Sigmoid colon (tissue), 4 donors: ENCODE results near the gene SEC14L5.

Source experiments
- POLR2AphosphoS5 ChIP-seq, 4 donors: sonication (generic); formaldehyde crosslinking; IDR thresholded peaks; one replicate each; pipeline ENCODE4 v1.6.1; 2017; ENCODE audit warnings: antibody characterized with exemption in 4 of 4
- TF ChIP-seq, protein P1 (sequence below), 4 experiments: fragments of 450-650 bp in 3 of 4; fragments of 200-600 bp in 1 of 4; IDR thresholded peaks; one replicate each; pipeline ENCODE4 v1.5.1; 2016 to 2019; ENCODE audit warnings: antibody characterized with exemption in 4 of 4, mild to moderate bottlenecking in 3 of 4, moderate library complexity in 2 of 4

DNA sequence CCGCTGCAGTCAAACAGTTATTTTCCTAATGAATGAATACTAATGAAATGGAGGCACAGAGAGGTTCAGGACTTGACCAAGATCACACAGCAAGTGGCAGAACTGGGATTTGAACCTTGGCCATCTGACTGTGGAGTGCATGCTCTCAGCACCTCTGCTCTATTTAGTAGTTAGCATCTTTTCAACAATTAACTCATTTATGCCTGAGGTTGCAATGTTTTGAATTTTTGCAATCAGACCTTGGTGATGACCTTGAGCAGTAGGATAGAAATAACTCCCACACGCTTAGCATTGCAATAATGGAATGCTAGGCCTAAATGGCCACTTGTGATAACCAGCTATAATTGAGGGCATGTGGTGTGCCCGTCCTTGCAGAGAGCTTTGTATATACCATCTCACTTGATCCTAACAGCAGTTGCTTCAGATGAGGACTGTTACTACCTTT, 44.6 kb downstream of the SEC14L5 start:
- TF ChIP-seq, protein P1, sequence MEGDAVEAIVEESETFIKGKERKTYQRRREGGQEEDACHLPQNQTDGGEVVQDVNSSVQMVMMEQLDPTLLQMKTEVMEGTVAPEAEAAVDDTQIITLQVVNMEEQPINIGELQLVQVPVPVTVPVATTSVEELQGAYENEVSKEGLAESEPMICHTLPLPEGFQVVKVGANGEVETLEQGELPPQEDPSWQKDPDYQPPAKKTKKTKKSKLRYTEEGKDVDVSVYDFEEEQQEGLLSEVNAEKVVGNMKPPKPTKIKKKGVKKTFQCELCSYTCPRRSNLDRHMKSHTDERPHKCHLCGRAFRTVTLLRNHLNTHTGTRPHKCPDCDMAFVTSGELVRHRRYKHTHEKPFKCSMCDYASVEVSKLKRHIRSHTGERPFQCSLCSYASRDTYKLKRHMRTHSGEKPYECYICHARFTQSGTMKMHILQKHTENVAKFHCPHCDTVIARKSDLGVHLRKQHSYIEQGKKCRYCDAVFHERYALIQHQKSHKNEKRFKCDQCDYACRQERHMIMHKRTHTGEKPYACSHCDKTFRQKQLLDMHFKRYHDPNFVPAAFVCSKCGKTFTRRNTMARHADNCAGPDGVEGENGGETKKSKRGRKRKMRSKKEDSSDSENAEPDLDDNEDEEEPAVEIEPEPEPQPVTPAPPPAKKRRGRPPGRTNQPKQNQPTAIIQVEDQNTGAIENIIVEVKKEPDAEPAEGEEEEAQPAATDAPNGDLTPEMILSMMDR (IDR thresholded peaks at IDR 0.05) = no peak
- no peak for TF ChIP-seq POLR2AphosphoS5 (IDR thresholded peaks at IDR 0.05)
